WERI-Rb-1 (cell line): ENCODE results near the gene FAM241B.

Experiments used
- DNase-seq: peaks from one replicate; pipeline ENCODE4 v3.0.0-alpha.2; 2020
- H3K27ac ChIP-seq: fragments of 250-450 bp; sonication (Bioruptor Pico); 2 replicates; pipeline ENCODE4 v1.5.1; 2020; ENCODE audit warnings: mild to moderate bottlenecking, moderate library complexity
- H3K27me3 ChIP-seq: fragments of 250-450 bp; sonication (Bioruptor Pico); 2 replicates; pipeline ENCODE4 v1.5.1; 2021; ENCODE audit warnings: mild to moderate bottlenecking, low read depth, moderate library complexity; ENCODE audit not compliant: insufficient read depth, severe bottlenecking
- H3K36me3 ChIP-seq: fragments of 250-450 bp; sonication (Bioruptor Pico); 2 replicates; pipeline ENCODE4 v1.5.1; 2020; ENCODE audit warnings: mild to moderate bottlenecking, moderate library complexity
- H3K4me3 ChIP-seq: 2 replicates; pipeline ENCODE4 v1.5.1; 2011; ENCODE audit warnings: low read depth, mild to moderate bottlenecking, control low read depth, low read length
- H3K9me3 ChIP-seq: fragments of 250-450 bp; sonication (Bioruptor Pico); 2 replicates; pipeline ENCODE4 v1.5.1; 2021; ENCODE audit warnings: mild to moderate bottlenecking, moderate library complexity; ENCODE audit not compliant: severe bottlenecking
- TF ChIP-seq, protein P1 (sequence below): IDR thresholded peaks from 2 replicates; pipeline ENCODE4 v1.5.1; 2011; ENCODE audit warnings: low read depth, mild to moderate bottlenecking, control low read depth, inconsistent platforms, low read length

Gene FAM241B

GRCh38 chr10:69630651-69631400, 779 bp downstream of the FAM241B start:
- Histone ChIP-seq H3K36me3 (peaks cover 25% of the 10 kb centered on the region), H3K27me3 (no peaks in the 10 kb centered on the region), H3K27ac (peak overlapping the region; percentile 62), H3K9me3 (no peaks in the 10 kb centered on the region), H3K4me3 (peak overlapping the region; percentile 69)
- DNase-seq: no peak
- TF ChIP-seq, protein P1, sequence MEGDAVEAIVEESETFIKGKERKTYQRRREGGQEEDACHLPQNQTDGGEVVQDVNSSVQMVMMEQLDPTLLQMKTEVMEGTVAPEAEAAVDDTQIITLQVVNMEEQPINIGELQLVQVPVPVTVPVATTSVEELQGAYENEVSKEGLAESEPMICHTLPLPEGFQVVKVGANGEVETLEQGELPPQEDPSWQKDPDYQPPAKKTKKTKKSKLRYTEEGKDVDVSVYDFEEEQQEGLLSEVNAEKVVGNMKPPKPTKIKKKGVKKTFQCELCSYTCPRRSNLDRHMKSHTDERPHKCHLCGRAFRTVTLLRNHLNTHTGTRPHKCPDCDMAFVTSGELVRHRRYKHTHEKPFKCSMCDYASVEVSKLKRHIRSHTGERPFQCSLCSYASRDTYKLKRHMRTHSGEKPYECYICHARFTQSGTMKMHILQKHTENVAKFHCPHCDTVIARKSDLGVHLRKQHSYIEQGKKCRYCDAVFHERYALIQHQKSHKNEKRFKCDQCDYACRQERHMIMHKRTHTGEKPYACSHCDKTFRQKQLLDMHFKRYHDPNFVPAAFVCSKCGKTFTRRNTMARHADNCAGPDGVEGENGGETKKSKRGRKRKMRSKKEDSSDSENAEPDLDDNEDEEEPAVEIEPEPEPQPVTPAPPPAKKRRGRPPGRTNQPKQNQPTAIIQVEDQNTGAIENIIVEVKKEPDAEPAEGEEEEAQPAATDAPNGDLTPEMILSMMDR: no peak

DNA sequence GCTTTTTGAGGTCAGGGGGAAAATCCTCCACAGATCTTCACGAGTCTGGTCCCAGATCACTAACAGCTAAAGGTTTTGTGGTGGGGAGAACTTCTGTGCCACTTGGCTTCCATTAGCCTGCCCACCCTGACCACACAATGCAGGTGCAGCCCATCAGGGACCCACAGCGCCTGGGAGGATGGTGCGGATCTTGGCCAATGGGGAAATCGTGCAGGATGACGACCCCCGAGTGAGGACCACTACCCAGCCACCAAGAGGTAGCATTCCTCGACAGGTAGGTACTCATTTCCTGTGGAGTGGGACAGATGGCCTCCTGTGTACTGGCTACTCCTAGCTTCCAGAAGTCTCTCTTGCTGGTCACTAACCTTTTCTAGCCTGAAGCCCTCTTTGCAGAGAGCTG, 1.5 kb downstream of the FAM241B start:
- Histone ChIP-seq H3K27ac (no peak overlapping the region), H3K4me3 (no peak overlapping the region), H3K9me3 (no peaks in the 10 kb centered on the region), H3K36me3 (peaks cover 25% of the 10 kb centered on the region), H3K27me3 (no peaks in the 10 kb centered on the region)
- no peak for DNase-seq
- TF ChIP-seq, protein P1: no peak

DNA sequence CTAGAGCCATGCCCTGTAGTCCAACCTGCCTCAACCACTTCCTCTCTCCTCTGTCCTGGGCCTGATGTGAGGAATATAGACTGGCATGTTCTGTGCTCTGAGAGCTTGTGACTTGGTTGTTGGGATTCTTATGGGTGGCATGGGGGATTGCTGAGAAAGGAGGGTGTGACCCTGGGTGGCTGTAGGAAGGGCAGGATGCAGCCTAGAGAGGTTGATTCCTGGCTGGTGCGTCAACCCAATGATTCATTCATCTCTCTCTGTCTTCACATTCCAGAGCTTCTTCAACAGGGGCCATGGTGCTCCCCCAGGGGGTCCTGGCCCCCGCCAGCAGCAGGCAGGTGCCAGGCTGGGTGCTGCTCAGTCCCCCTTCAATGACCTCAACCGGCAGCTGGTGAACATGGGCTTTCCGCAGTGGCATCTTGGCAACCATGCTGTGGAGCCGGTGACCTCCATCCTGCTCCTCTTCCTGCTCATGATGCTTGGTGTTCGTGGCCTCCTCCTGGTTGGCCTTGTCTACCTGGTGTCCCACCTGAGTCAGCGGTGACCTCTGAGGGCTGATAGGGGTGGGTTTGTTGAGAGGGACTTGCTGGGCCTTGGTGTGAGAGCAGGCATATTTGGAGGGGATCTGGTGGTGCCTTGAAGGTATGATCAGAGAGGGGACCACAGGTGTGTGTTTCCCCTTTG, 2.6 kb downstream of the FAM241B start:
- TF ChIP-seq, protein P1: no peak
- Histone ChIP-seq H3K4me3 (no peak overlapping the region), H3K27me3 (no peaks in the 10 kb centered on the region), H3K27ac (no peak overlapping the region), H3K36me3 (peaks cover 25% of the 10 kb centered on the region), H3K9me3 (no peaks in the 10 kb centered on the region)
- DNase-seq: no peak

DNA sequence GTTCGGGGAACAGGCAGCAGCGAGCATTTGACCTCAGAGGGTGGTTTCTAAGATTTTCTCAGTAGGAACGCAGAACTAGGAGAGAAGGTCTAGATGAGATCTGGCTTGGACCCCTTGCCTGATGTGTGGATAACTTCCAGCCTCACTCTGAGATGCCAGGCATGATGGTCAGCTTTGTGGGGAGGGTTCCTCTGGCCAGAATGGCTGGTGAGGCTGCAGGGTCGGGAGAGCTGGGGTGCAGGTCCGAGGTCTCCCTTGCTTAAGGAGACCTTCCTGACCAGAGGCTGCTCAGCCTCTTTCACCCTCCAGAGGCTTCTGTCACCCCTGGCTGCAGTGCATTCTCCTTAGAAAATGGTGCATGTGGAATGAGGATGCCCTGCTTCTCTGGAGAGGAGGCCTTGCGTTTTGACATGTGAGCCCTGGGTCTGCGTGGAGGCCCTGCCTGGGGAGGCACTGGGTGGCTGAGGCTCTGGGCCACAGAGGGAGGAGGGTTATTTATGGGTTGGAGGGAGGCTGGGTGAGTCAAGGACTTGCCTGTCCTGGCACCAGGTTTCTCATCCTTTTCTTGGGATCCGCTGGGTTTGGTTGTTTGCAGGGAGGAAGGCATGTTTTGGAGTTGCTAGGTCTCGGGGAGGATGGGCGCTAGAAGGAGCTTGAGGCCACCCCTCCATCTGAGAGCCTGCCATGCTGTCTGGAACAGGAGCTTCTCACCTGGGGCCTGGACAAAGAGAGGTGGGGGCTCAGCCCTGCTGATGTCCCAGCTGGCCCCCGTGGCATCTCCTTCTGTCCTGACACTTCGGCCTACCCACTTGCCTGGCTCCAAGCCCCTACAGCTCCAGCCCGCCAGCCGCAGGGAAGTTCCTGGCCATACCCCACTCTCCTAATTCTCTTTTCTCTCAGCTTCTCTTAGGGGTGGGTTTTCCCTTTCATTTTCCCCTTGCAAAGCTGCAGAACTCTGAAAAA, 3.9 kb downstream of the FAM241B start:
- TF ChIP-seq, protein P1: no peak
- Histone ChIP-seq H3K27me3 (no peaks in the 10 kb centered on the region), H3K4me3 (no peak overlapping the region), H3K27ac (no peak overlapping the region), H3K36me3 (peaks cover 25% of the 10 kb centered on the region), H3K9me3 (no peaks in the 10 kb centered on the region)
- no peak for DNase-seq

GRCh38 chr10:69634759-69635425, 4.8 kb downstream of the FAM241B start:
- TF ChIP-seq, protein P1: no peak
- no peaks in the 10 kb centered on the region for H3K27me3 ChIP-seq
- no peak overlapping the region for H3K4me3 ChIP-seq
- H3K27ac ChIP-seq: no peak overlapping the region
- peaks cover 25% of the 10 kb centered on the region for H3K36me3 ChIP-seq
- H3K9me3 ChIP-seq: no peaks in the 10 kb centered on the region
- no peak for DNase-seq
